GM23248 (cell line): ENCODE results near the gene TPCN2.

Source experiments
- EZH2 ChIP-seq: fragments of 200-600 bp; sonication (generic); IDR thresholded peaks from 2 replicates; pipeline ENCODE4 v1.6.1; 2018; ENCODE audit warnings: antibody characterized with exemption, mild to moderate bottlenecking; ENCODE audit not compliant: insufficient read depth, poor library complexity, severe bottlenecking
- EZH2phosphoT487 ChIP-seq: fragments of 200-600 bp; sonication (generic); IDR thresholded peaks from 2 replicates; pipeline ENCODE4 v1.6.1; 2018; ENCODE audit warnings: antibody characterized with exemption, moderate library complexity, mild to moderate bottlenecking, low read depth; ENCODE audit not compliant: insufficient read depth

GRCh38 chr11:69180226-69180625 is 131.5 kb downstream of the TPCN2 start:
- no peak for TF ChIP-seq EZH2
- no peak for TF ChIP-seq EZH2phosphoT487
